ENCODE results near the gene LBHD2.
A peak's percentile ranks its signal among the peaks of the same experiment; 100 is the strongest.

LBHD2 gene

DNA sequence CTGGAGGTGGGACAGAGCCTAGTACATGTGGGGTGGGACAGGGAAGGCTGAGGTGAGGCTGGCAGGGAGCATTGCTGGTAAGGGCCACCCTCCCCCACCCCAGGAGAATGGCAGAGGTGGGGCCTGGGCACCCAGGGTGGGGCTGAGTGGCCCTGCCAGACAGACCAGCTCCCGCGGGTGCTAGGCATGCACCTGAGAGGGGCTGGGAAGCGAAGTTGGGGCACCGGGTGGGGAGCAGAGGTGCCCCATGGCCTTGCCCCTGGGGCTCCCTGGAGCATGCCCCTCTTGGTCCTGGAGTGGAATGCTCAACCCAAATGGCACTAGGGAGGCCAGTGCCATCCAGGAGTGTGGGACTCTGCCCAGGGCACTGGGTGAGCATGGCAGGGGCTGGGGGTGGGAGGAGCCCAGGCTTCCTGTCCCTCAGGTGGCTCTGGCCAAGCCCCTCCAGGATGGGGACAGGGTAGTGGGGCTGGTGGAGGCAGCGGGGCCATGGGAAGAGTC lies 40.5 kb downstream of the LBHD2 start:
- Histone ChIP-seq H3K4me1 (ENCODE audit: control insufficient read depth in 5 of 5, insufficient read depth in 5 of 5, low read length in 5 of 5) (peaks cover 28 to 93% (median 87%) of the 10 kb centered on the region in 5 donors), H3K36me3 (ENCODE audit: control insufficient read depth in 5 of 5, insufficient read depth in 5 of 5, low read length in 5 of 5) (peaks cover 0 to 35% (median 30%) of the 10 kb centered on the region in 5 donors), H3K27me3 (ENCODE audit: control insufficient read depth in 5 of 5, insufficient read depth in 4 of 5, low read length in 5 of 5) (no peaks in the 10 kb centered on the region), H3K9ac (ENCODE audit: low read length in 5 of 5) (peak overlapping the region; percentile 48 to 84 (median 77)), H3K27ac (ENCODE audit: low read depth, low read length) (peak overlapping the region; percentile 84), H3K4me3 (ENCODE audit: low read depth in 1 of 5, low read length in 5 of 5) (peak overlapping the region; percentile 67 to 79 (median 76)), H3K9me3 (ENCODE audit: control insufficient read depth in 5 of 5, low read length in 5 of 5) (no peaks in the 10 kb centered on the region)

DNA sequence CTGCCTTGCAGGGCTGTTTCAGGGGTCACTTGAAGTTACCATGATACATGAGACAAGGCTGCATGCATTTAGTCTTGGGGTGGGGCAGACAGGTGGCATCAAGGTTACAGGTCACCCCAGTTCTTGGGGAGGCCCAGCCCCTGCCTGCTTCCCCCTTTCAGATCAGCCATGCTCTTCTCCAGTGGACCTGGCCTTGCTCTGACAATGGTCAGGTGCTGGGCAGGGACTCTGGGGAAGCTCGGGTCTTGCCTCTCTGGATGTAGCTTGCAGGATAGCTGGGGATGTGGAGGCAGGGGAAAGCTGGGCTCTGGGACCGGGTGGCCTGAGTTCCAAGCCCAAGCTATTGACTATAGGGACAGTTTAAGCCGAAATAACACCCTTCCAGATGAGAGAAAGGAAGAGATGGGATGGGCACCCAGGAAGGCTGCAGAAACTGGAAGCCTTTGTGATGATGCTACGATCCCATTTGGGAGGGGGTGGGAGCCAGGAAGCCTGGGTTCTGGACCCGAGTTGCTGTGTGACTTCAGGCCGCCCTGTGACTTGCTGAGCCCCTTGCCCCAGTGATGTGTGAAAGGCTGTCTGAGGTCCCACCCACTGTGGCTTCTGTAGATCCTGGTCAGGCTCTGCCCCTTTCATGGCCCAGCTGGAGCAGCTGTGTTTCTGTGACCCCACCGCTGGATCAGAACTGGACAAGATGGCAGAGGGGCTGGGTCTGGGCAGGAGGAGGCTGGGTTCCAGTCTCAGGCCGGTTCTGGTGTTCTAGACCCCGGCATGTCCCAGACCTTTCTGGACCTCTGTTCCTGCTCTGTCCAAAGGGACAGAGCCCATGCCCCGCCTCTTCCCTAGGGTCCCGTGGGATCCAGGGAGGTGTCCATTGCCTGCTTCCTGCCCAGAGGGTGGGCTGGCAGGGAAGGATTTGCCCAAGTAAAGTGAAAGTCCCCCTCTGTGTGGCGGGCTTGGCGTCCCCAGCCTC lies 41.4 kb downstream of the LBHD2 start:
- peak overlapping the region; percentile 67 to 79 (median 76) for H3K4me3 ChIP-seq (ENCODE audit: low read depth in 1 of 5, low read length in 5 of 5)
- H3K9me3 ChIP-seq (ENCODE audit: control insufficient read depth in 5 of 5, low read length in 5 of 5), result no peaks in the 10 kb centered on the region
- H3K9ac ChIP-seq (ENCODE audit: low read length in 5 of 5), result peak overlapping the region in 4 of 5 donors; percentile 42 to 84 (median 65)
- H3K27me3 ChIP-seq (ENCODE audit: control insufficient read depth in 5 of 5, insufficient read depth in 4 of 5, low read length in 5 of 5), result no peaks in the 10 kb centered on the region
- peaks cover 27 to 85% (median 80%) of the 10 kb centered on the region in 5 donors for H3K4me1 ChIP-seq (ENCODE audit: control insufficient read depth in 5 of 5, insufficient read depth in 5 of 5, low read length in 5 of 5)
- peaks cover 0 to 43% (median 38%) of the 10 kb centered on the region in 5 donors for H3K36me3 ChIP-seq (ENCODE audit: control insufficient read depth in 5 of 5, insufficient read depth in 5 of 5, low read length in 5 of 5)
- H3K27ac ChIP-seq (ENCODE audit: low read depth, low read length), result peak overlapping the region; percentile 84

DNA sequence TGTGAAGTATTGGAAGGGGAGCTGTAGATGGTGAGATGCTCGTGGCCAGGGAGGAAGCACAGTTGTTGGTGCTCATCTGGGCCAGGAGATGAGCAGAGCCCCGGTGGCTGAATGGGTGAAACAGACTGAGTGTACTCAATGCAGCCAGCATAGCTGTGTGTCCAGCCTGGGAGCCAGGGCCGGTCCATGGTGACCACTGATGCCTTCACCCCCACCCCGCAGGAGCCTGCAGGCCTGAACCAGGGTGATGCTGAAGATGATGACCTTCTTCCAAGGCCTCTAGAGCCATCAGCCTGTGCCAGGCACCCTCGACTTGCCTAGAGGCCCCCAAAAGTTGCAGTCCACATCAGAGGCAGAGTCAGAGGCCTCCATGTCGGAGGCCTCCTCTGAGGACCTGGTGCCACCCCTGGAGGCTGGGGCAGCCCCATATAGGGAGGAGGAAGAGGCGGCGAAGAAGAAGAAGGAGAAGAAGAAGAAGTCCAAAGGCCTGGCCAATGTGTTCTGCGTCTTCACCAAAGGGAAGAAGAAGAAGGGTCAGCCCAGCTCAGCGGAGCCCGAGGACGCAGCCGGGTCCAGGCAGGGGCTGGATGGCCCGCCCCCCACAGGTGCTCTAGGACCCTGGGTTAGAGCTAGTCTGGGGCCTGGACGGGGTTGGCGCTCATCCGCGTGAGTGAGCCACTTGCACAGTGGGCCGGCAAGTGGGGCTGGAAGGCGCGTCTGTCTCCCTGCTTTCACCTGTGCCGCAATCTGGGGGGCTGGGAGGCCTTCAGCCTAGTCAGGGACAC lies 42.3 kb downstream of the LBHD2 start:
- peak overlapping the region in 1 of 5 donors; percentile 23 for H3K9ac ChIP-seq (ENCODE audit: low read length in 5 of 5)
- H3K36me3 ChIP-seq (ENCODE audit: control insufficient read depth in 5 of 5, insufficient read depth in 5 of 5, low read length in 5 of 5), result peaks cover 0 to 52% (median 47%) of the 10 kb centered on the region in 5 donors
- H3K27ac ChIP-seq (ENCODE audit: low read depth, low read length), result peak overlapping the region; percentile 84
- no peaks in the 10 kb centered on the region for H3K9me3 ChIP-seq (ENCODE audit: control insufficient read depth in 5 of 5, low read length in 5 of 5)
- no peaks in the 10 kb centered on the region for H3K27me3 ChIP-seq (ENCODE audit: control insufficient read depth in 5 of 5, insufficient read depth in 4 of 5, low read length in 5 of 5)
- peaks cover 18 to 76% (median 71%) of the 10 kb centered on the region in 5 donors for H3K4me1 ChIP-seq (ENCODE audit: control insufficient read depth in 5 of 5, insufficient read depth in 5 of 5, low read length in 5 of 5)
- peak overlapping the region; percentile 26 to 79 (median 76) for H3K4me3 ChIP-seq (ENCODE audit: low read depth in 1 of 5, low read length in 5 of 5)

DNA sequence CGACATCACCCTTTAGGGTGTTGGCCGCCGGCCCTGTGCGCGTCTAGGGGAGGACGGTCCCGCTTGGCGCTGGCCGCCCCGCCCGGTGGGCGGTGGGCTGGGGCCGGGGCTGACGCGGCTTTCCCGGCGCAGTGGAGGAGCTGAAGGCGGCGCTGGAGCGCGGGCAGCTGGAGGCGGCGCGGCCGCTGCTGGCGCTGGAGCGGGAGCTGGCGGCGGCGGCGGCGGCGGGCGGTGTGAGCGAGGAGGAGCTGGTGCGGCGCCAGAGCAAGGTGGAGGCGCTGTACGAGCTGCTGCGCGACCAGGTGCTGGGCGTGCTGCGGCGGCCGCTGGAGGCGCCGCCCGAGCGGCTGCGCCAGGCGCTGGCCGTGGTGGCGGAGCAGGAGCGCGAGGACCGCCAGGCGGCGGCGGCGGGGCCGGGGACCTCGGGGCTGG lies 42.9 kb downstream of the LBHD2 start:
- Histone ChIP-seq H3K4me1 (ENCODE audit: control insufficient read depth in 5 of 5, insufficient read depth in 5 of 5, low read length in 5 of 5) (peaks cover 15 to 71% (median 67%) of the 10 kb centered on the region in 5 donors), H3K27me3 (ENCODE audit: control insufficient read depth in 5 of 5, insufficient read depth in 4 of 5, low read length in 5 of 5) (no peaks in the 10 kb centered on the region), H3K9me3 (ENCODE audit: control insufficient read depth in 5 of 5, low read length in 5 of 5) (no peaks in the 10 kb centered on the region), H3K36me3 (ENCODE audit: control insufficient read depth in 5 of 5, insufficient read depth in 5 of 5, low read length in 5 of 5) (peaks cover 0 to 58% (median 53%) of the 10 kb centered on the region in 5 donors), H3K9ac (ENCODE audit: low read length in 5 of 5) (no peak overlapping the region), H3K27ac (ENCODE audit: low read depth, low read length) (no peak overlapping the region), H3K4me3 (ENCODE audit: low read depth in 1 of 5, low read length in 5 of 5) (peak overlapping the region in 3 of 5 donors; percentile 76 to 79 (median 77))

DNA sequence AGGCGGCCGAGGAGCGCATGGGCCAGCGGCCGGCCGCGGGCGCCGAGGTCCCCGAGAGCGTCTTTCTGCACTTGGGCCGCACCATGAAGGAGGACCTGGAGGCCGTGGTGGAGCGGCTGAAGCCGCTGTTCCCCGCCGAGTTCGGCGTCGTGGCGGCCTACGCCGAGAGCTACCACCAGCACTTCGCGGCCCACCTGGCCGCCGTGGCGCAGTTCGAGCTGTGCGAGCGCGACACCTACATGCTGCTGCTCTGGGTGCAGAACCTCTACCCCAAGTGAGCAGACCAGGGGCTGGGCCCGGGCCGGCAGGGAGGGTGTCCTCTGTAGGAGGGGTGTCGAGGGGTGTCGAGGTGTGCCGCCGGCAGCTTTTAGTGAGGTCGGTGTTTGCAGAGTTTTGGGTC lies 43.3 kb downstream of the LBHD2 start:
- peaks cover 12 to 66% (median 62%) of the 10 kb centered on the region in 5 donors for H3K4me1 ChIP-seq (ENCODE audit: control insufficient read depth in 5 of 5, insufficient read depth in 5 of 5, low read length in 5 of 5)
- H3K9me3 ChIP-seq (ENCODE audit: control insufficient read depth in 5 of 5, low read length in 5 of 5), result no peaks in the 10 kb centered on the region
- H3K9ac ChIP-seq (ENCODE audit: low read length in 5 of 5), result no peak overlapping the region
- peaks cover 0 to 63% (median 58%) of the 10 kb centered on the region in 5 donors for H3K36me3 ChIP-seq (ENCODE audit: control insufficient read depth in 5 of 5, insufficient read depth in 5 of 5, low read length in 5 of 5)
- no peak overlapping the region for H3K27ac ChIP-seq (ENCODE audit: low read depth, low read length)
- H3K27me3 ChIP-seq (ENCODE audit: control insufficient read depth in 5 of 5, insufficient read depth in 4 of 5, low read length in 5 of 5), result no peaks in the 10 kb centered on the region
- peak overlapping the region in 3 of 5 donors; percentile 20 to 50 (median 38) for H3K4me3 ChIP-seq (ENCODE audit: low read depth in 1 of 5, low read length in 5 of 5)

DNA sequence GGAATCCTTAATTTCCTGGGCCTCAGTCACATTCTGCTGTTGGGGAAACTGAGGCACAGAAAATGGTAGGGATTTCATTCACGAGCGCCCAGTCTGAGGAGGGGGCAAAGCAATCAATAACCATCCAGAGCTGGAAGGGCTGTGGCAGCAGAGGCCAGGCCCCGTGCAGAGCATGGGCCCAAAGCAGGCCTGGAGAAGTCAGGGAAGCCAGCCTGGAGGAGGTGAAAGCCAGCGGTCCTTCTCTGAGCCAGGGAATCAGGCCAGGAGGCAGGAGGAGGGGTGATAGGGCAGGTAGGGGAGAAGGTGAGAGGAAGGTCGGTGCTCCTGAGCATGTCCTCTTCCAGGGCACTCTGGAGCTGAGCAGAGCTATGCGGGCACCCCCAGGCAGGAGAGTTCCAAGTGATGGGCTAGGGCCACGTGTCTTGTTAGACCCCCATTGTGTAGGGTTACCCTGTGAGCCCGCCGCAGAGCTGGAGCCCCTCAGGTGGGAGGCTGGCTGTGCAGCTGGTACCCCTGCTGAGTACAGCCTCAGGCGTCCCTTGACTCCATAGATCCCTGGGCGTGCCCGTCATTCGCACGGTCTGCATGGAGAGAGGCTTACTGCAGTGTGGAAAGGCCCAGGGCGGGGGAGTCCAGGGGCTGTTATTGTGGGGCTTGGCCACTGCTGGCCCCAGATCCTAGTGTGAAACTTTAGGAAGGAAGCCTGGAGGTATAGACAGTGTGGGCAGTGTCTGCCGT lies 44.0 kb downstream of the LBHD2 start:
- H3K27me3 ChIP-seq (ENCODE audit: control insufficient read depth in 5 of 5, insufficient read depth in 4 of 5, low read length in 5 of 5), result peaks cover 0 to 3% (median 0%) of the 10 kb centered on the region in 5 donors
- H3K4me3 ChIP-seq (ENCODE audit: low read depth in 1 of 5, low read length in 5 of 5), result peak overlapping the region in 3 of 5 donors; percentile 20 to 50 (median 21)
- peak overlapping the region in 1 of 5 donors; percentile 8 for H3K9ac ChIP-seq (ENCODE audit: low read length in 5 of 5)
- H3K9me3 ChIP-seq (ENCODE audit: control insufficient read depth in 5 of 5, low read length in 5 of 5), result peaks cover 0 to 2% (median 0%) of the 10 kb centered on the region in 5 donors
- no peak overlapping the region for H3K27ac ChIP-seq (ENCODE audit: low read depth, low read length)
- peaks cover 0 to 69% (median 65%) of the 10 kb centered on the region in 5 donors for H3K36me3 ChIP-seq (ENCODE audit: control insufficient read depth in 5 of 5, insufficient read depth in 5 of 5, low read length in 5 of 5)
- peaks cover 12 to 59% (median 56%) of the 10 kb centered on the region in 5 donors for H3K4me1 ChIP-seq (ENCODE audit: control insufficient read depth in 5 of 5, insufficient read depth in 5 of 5, low read length in 5 of 5)

DNA sequence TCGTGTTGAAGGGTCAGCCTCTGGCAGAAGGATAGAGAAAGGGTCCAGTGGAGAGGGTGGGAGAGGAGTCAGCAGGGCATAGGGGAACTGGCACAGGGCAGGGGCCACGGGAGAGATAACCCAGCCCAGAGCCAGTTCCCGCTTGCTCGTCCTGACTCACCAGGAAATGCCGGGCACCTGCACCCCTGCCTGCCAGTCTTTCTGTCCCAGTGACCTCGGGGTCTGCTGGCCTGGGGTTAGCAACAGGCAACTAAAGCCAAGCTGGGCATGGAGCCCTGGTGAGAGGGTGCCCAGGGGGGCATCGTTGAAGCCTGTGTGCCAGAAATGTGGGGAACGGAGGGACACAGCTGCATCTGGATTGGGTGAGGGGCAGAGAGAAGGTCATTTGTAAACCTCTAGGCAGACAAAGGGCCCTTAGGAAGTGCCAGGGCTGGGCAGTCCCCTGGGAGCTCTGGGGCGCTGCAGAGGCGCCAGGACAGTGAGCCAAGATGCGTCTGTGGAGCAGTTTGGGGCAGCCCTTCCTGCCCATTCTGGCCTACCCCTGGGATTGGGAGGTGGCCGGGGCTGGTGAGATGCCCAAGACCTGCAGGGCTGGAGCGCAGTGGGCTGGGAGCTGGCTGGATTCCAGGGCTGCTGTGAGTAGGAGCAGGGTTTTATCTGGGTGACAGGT lies 44.8 kb downstream of the LBHD2 start:
- peaks cover 12 to 53% (median 50%) of the 10 kb centered on the region in 5 donors for H3K4me1 ChIP-seq (ENCODE audit: control insufficient read depth in 5 of 5, insufficient read depth in 5 of 5, low read length in 5 of 5)
- H3K27ac ChIP-seq (ENCODE audit: low read depth, low read length), result no peak overlapping the region
- peaks cover 0 to 3% (median 0%) of the 10 kb centered on the region in 5 donors for H3K27me3 ChIP-seq (ENCODE audit: control insufficient read depth in 5 of 5, insufficient read depth in 4 of 5, low read length in 5 of 5)
- peaks cover 0 to 77% (median 72%) of the 10 kb centered on the region in 5 donors for H3K36me3 ChIP-seq (ENCODE audit: control insufficient read depth in 5 of 5, insufficient read depth in 5 of 5, low read length in 5 of 5)
- peak overlapping the region in 1 of 5 donors; percentile 22 for H3K4me3 ChIP-seq (ENCODE audit: low read depth in 1 of 5, low read length in 5 of 5)
- H3K9me3 ChIP-seq (ENCODE audit: control insufficient read depth in 5 of 5, low read length in 5 of 5), result peaks cover 0 to 2% (median 0%) of the 10 kb centered on the region in 5 donors
- no peak overlapping the region for H3K9ac ChIP-seq (ENCODE audit: low read length in 5 of 5)

DNA sequence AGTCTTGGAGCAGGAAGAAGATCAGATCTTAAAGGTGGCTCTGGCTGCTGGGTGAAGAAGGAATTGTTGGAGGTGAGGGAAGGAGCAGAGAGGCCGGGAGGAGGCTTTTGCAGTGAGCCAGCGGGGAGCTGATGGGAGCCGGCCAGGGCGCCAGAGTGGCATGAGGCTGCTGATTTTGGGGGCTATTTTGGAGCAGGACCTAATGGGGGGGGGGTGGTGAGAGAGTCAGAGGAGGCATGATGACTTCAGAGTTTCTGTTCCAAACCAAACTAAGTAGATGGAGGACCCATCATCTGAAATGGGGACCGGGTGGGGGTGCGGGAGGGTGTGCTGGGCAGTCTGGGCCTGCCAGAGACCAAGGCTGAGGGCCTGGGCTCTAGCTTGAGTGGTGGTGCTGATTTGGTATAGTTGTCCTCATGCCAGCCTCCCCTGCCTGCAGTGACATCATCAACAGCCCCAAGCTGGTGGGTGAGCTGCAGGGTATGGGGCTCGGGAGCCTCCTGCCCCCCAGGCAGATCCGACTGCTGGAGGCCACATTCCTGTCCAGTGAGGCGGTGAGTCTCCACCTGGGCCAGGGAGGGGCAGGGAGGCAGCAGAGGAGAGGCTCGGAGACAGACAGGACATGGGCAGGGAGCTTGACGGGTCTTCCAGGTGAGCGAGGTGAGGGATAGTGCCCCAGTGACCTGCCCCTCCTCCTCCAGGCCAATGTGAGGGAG lies 45.4 kb downstream of the LBHD2 start:
- Histone ChIP-seq H3K36me3 (ENCODE audit: control insufficient read depth in 5 of 5, insufficient read depth in 5 of 5, low read length in 5 of 5) (peaks cover 0 to 83% (median 78%) of the 10 kb centered on the region in 5 donors), H3K9me3 (ENCODE audit: control insufficient read depth in 5 of 5, low read length in 5 of 5) (peaks cover 0 to 2% (median 0%) of the 10 kb centered on the region in 5 donors), H3K4me3 (ENCODE audit: low read depth in 1 of 5, low read length in 5 of 5) (no peak overlapping the region), H3K9ac (ENCODE audit: low read length in 5 of 5) (no peak overlapping the region), H3K27me3 (ENCODE audit: control insufficient read depth in 5 of 5, insufficient read depth in 4 of 5, low read length in 5 of 5) (peaks cover 0 to 3% (median 0%) of the 10 kb centered on the region in 5 donors), H3K4me1 (ENCODE audit: control insufficient read depth in 5 of 5, insufficient read depth in 5 of 5, low read length in 5 of 5) (peaks cover 12 to 47% (median 43%) of the 10 kb centered on the region in 5 donors), H3K27ac (ENCODE audit: low read depth, low read length) (no peak overlapping the region)
